Epithelial cell of proximal tubule (primary cell): ENCODE data around the gene HEXIM1. TPM values are rescaled to one million over a fixed set of nuclear protein-coding genes. Genes with fewer than 3 reads are reported as not detected.

Experiments
- DNase-seq: peaks from one replicate; pipeline ENCODE4 v3.0.0-alpha.2; 2011; ENCODE audit warnings: low read depth
- H3K4me3 ChIP-seq: 2 replicates; pipeline ENCODE4 v1.5.1; 2011; ENCODE audit warnings: low read depth, mild to moderate bottlenecking, low read length
- CTCF ChIP-seq: conservative IDR thresholded peaks from 2 replicates; pipeline ENCODE4 v1.5.1; 2012; ENCODE audit warnings: low read depth, mild to moderate bottlenecking, low read length
- total RNA-seq: library from RNA; depleted of rRNA; stranded (reverse); fragments of >200 nt; gene quantifications from 2 replicates; pipeline ENCODE4 v1.2.3, GENCODE V29; 2015

Gene HEXIM1
- total RNA-seq, 1 donor from 2014 or later = 11.0 TPM

- no peak overlapping the region for H3K4me3 ChIP-seq
- no peak for DNase-seq
- TF ChIP-seq CTCF = no peak
These were observed 20.9 kb downstream of the HEXIM1 start for GRCh38 chr17:45168991-45169752.

GRCh38 chr17:45170280-45170930 is 22.1 kb downstream of the HEXIM1 start:
- DNase-seq = no peak
- H3K4me3 ChIP-seq = no peak overlapping the region
- no peak for TF ChIP-seq CTCF

- no peak for DNase-seq
- H3K4me3 ChIP-seq = peak overlapping the region; percentile 50
- TF ChIP-seq CTCF = no peak
These were observed 22.7 kb downstream of the HEXIM1 start for GRCh38 chr17:45170931-45171337.

- no peak for TF ChIP-seq CTCF
- peak overlapping the region; percentile 50 for H3K4me3 ChIP-seq
- no peak for DNase-seq
These were observed 23.3 kb downstream of the HEXIM1 start for GRCh38 chr17:45171338-45172231.

GRCh38 chr17:45172232-45172540 is 23.9 kb downstream of the HEXIM1 start:
- no peak for TF ChIP-seq CTCF
- peak overlapping the region; percentile 50 for H3K4me3 ChIP-seq
- DNase-seq = no peak

- H3K4me3 ChIP-seq = peak overlapping the region; percentile 50
- peak; percentile 24 for TF ChIP-seq CTCF
These were observed 24.4 kb downstream of the HEXIM1 start for GRCh38 chr17:45172541-45173286.

More at GRCh38 chr17:45172541-45173286, 24.4 kb downstream of the HEXIM1 start:
- peak; percentile 70 for DNase-seq
